Activated T-helper 1 cell treated with Interleukin-2 at 50 U/mL for 16 hours (primary cell): Measurements from ENCODE around the gene RASSF4.

Experiments
- DNase-seq: peaks from one replicate; pipeline ENCODE4 v3.0.0-alpha.2; 2020; ENCODE audit warnings: low read depth

RASSF4 gene

DNA sequence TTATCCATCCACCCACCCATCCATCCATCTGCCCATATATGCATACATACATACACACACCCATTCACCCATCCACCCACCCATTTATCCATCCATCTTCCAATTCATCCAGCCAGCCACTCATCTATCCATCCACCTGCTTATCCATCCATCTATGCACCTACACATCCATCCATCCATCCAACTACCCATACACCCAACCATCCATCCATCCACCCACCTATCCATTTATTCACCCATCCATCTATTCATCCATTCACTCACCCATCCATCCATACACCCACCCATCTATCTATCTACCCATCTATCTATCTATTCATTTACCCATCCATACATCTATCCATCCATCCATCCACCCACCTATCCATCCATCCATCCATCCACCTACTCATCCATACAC is 31.1 kb upstream of the RASSF4 start:
- no peak for DNase-seq

DNA sequence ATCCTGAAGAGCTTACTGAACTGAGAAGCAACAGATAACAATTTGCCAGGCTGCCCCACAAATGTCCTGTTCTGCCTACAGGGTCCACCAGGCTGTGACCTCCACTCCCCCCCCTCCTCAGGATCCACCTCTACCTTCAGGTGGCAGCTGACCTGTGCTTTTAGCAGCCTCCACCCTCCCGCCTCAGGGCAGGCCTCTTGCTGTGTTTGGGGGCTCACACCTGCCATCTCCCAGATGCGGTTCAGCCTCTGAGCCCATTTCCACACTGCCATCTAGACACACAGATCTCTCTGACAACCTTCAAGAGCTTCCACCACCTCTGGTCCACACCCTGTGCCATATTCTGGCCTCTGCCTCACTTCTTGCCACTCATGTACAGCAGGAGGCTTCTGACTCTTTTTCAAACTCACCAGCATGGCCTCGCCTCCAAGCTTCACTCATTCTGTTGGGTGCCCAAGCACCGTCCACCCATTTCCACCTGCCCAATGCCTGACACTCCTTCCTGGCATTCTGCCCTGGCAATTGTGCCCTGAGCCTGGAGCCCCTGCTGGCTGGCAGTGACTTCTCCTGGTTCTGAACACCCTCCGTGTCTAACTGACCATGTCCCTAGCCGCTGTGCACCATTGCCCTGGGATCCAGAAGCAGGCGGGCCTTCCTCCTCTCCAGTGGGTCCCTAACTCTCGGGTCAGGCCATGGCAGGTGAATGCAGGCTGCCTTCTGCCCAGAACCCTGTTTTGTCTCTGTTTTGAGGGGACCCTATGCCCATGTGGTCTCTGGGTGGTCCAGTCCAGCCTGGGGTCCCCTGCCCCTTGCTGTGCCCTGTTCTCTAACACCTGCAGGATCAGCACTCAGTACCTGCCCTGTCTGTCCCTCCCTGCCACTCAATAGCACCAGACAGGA is 30.0 kb upstream of the RASSF4 start:
- DNase-seq: no peak

DNA sequence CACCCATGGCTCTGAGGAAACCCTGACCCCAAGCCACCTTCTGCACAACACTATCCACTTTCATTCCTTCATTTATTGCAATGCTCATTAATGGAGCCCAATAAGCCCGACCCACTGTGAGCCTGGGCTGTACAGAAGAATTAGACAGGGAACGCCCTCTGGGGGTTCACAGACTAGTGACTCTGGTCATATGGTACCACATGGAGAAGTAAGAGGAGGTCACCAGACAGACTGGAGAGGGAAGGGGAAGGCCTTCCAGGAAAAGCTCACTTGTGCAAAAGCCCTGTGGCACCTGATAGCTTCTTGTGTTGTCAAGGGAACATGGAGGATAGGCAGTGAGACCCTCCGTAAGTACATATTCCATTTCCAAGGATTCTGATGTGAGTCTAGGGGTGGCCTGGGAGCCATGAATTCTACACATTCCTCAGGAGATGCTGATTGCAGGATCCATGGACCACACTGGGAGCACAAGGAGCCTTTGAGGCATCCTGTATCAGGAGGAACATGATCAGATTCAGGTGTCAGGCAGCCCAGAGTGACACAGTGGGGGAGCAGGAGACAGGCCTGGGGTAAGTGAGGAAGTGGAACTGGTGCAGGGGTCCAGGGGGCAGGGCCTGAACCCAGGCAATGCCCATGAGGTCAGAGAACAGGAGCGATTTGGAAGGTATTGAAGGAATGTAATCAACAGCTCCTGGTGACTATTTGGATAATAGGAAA is 28.5 kb upstream of the RASSF4 start:
- no peak for DNase-seq

DNA sequence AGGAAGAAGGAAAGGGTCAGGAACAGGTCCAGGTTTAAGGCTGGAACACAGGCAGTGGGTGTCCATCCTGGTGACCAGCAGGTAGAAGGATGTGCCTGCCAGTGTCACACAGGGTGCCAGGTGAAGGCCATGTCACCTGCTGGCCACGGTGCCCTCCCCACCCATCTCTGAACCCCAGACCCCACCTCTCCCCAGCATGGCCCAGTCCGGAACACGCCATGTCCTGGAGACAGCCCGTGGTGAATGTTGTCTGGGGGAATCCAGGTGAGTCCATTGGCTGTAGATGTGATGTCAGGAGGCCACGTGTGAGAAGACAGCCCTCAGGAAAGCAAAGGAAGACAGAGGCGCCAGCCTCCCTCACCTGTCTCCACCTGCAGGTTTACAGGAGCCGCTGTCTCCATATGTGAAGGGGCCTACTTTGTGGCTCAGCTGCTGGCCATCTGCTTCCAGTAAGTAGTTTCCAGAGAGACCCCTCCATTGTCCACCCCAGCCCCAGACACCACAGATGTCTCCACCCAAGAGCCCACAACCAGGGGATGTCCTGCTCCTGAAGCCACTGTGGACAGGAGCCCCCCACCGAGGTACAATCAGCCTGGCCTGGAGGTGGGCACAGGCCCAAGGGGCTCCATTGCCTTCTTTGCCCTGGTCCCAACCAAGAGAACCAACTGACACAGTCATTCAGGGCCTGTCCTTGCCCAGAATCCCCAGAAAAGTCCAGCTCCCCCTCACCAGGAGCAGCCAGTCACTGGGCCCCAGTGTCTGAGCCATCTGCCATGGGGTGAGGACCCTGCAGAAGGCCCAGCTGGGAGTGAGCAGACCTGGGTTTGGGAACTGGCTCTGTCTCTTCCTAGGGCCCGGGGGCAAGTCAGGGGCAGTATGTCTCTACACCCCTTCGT is 27.7 kb upstream of the RASSF4 start:
- DNase-seq: no peak

DNA sequence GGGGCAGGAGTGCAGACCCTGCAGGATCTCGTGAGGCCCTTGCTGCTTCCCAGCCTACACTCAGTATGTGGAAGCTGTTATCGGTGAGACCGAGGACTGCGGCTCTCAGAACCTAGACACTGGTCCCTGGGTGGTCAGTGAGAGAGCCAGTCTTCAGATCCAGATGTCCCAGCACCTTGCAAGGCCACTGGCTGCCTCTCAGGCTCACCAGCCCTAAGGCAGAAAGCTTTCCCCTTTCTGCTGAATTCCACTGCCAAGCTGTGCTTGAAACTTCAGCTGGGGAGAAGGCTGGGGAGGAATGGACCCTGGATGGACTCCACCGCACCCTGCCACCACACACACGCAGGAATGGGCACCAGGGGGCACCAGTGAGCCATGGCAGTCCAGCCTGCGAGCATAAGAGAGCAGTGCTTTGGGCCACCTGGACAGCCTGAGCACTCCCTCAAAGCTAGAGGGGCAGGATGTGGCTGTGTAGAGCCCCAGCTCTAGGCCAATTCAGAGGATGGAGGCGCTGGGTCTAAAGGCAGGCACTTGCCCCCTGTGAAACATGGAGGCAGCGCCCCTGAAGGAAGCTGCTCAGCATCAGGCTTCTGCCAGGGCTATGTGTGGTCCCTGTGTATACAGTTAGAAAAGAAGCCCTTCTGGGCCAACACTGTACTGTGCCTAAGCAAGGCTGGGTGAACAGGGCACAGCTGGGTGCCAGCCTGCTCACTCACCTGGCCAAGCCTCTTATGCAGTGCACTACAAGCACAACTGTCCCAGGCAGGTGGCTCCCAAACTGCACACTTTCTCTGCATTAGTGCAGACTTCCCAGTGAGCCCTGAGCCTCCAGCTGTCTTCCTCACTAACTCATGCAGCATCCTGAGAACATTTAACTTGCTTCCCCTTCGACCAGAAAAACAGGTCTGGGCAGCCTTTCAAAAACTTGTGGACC is 26.8 kb upstream of the RASSF4 start:
- DNase-seq: peak; percentile 64

DNA sequence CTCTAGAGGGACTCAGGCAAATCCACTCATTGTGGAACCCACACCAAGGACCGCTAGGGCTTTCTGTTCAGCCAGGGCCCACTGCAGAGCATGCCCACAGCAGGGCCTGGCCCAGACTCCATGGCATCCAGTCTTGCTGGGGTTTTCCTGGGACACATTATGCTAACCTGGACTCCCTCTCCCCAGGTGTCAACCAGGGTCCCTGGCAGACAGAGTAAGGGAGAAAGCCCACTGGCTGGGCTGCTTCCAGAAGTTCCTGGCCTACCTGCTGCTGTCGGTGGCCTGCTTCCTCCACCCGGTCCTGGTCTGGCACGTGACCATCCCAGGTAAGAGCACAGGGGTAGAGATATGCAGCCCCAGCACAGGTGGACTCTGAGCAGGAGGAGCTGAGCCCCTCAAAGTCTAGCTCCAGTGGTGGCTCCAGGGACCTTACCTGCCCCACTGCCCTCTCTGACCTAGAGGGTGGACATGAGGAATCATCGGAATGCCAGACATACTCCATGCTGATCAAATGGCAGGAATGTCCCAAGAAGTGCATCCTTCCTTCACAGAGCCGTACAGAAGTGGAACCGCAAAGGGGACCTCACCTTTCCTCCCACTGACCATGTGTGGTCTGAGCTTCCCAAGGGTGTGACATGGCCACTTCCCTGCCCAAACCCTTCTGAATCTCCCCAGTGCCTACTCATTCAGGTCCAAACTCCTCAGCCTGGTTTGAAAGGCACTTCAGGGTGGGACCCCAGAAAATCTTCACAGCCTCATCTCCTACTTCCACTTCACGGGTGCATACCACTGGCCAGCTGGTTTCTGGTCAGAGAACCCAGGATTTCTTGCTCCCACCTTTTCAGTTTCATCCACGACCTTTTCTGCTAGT is 25.9 kb upstream of the RASSF4 start:
- DNase-seq: no peak

DNA sequence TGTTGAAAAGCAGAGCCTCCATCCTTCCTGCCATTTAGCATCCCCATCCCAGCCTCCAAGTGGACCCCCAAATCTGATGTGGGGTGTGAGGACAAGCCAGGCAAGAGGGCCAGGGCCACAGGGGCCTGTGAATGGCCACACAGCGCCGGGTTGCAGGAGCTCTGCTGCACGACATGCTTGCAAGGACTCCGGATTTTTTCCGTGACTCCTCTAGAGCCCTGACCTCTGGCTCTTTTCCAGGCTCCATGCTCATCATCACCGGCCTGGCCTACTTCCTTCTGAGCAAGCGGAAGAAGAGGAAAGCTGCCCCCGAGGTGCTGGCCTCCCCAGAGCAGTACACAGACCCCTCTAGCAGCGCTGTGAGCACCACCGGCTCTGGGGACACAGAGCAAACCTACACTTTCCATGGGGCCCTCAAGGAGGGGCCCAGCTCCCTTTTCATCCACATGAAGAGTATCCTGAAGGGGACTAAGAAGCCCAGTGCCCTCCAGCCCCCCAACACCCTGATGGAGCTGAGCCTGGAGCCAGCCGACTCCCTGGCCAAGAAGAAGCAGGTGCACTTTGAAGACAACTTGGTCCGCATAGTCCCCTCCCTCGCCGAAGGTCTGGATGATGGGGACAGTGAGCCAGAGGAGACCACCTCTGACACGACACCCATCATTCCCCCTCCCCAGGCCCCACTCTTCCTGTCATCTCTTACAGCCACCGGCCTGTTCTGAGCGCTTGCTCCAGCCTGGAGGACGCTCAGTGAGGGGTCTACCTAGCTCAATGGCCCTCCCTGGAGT is 25.0 kb upstream of the RASSF4 start:
- no peak for DNase-seq

DNA sequence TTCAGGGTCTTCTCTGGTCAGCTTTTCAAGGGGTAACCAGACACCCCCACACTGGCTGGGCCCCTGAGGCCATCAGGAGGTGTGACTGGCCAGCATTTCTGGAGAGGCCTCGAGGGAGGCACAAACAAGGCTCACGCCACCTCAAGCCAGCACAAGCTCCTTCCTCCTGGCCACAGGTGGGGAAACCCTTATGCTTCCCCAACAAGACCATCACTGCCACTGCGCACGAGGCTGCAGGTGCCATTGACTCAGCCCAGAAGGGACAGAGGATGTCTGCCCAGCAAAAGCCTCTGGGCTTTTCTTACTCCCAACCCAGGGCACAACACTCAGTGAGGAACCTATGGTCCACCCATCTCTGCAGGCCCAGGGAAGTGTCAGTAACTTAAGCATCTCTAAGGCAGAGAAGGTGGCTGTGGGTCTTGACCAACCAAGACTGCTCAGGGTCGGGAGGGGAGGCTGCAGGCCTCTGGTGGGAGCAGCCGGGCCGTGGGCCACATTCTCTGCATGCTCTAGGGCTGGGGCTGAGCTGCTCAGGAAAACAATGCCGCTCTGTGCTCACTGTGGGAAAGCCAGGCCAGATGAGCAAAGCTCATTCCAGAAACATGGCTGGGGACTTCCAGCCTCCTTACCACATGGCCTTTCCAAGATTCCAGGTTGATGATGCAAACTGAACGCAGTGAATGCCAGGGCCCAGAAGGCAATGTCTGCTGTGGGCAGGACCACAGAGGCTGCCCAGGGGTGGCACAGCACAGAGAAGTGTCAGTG is 24.2 kb upstream of the RASSF4 start:
- no peak for DNase-seq

DNA sequence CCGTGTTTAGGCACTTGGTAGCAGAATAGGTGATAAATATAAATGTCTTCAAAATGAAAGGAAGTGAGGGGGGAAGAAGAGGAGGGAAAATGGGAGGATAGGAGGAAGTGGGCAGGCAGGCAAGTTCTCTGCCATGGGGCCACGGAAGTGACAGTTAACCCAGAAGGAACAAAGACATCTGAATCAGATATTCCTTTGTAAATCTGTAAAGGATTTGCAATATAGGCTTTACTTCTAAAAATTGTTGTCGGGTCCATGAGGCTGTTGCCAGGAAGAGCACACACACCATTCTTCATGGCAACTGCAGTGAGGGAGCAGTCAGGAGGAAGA is 23.7 kb upstream of the RASSF4 start:
- no peak for DNase-seq

DNA sequence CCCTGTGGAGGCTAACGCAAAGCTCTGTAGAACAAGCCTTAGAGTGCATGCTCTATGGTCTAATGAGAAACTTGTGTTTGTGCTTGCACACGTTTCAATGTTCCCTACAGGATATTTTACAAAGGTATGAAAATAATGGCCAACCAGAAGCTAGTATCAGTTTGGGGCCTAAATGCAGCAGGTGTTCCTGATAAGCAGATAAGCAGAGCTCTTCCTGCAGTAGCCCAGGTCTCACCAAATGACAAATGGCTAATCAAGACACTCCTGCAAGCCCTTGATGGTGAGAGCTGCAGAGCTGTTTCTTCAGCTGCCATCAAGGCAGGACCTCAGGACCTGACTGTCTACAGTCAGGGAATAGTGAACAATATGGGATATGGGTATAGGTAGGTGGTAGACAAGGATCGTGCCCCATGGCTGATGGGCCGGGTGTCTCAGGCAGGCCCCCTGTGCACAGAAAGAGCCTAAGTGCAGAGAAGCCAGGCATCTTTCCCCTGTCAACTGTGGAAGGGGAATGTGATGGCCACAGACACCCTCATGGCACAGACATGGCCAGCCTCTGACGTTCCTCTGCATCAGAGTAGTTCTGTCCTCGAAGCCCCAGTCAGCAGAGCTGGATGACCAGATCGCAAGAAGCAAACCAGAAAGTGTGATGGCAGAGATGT is 23.2 kb upstream of the RASSF4 start:
- DNase-seq: no peak

DNA sequence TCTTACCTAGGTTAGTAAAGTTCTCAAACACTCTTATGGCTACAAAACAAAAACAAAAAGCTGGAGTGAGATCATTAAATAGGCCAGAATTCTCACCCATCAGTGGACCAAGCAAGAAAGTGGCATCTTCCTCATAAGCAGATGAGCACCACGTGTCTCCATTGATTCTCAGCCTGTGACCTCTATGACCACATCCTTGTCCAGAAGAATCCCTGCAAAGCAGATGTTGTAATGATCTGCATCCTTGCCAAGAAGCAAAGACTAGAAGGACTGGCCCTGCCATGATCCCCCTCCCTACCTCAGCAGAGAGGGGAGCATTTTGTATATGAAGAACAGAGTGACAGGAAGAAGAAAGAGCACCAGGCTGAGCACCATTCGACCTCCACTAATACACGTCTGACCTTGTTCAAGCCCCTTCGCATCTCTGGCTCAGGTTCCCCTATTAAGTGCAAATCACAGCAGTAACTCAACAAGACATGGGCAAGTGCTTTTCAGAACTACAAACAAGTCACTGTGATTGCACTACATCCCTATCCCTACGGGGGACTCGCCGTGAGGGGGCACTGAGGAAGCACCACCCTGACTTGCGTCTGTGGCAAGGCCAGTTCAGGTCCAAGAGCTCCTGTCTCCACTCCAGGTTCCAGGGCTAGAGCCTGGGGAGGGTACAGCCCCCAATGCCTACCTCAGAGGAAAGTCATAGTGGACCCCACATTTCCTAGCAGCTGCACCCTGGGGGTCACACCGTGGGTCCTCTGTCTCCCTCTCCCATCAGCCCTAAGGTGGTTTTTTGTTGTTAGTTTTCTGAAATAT is 22.2 kb upstream of the RASSF4 start:
- DNase-seq: no peak

DNA sequence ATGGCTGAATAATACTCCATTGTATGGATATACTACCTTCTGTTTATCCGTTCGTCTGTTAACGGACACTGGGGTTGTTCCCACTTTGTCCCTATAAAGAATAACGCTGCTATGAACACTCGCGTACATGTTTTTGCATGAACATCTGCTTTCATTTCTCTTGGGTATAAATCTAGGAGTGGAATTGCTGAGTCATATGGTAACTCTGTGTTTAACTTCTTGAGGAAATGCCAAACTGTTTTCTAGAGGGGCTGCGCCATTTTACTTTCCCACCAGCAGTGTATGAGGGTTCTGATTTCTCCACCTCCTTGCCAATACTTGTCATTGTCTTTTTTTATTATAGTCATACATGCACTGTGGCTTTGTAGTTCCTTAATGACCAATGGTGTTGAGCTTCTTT is 20.6 kb upstream of the RASSF4 start:
- DNase-seq: no peak

DNA sequence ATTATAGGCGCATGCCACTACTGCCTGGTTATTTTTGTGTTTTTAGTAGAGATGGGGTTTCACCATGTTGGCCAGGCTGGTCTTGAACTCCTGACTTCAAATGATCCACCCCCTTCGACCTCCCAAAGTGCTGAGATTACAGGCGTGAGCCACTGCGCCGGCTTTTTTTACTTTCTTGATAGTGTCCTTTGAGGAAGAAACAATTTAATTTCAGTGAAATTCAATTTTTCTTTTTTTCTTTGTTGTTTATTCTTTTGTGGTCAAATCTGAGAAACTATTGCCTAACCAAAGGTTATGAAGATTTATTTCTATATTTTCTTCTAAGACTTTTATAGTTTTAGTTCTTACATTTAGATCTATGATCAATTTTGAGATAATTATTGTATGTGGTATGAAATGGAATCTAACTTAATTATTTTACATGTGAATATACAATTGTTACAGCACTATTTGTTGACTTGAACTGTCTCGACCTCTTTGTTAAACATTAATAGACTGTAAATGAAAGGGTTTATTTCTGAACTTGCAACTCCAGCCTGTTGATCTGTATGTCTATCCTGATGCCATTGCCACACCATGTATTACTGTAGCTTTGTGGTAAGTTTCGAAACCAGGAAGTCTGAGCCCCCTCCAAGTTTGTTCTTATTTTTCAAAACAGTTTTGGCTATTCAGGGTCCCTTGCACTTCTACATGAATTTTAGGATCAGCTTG is 19.8 kb upstream of the RASSF4 start:
- DNase-seq: no peak

DNA sequence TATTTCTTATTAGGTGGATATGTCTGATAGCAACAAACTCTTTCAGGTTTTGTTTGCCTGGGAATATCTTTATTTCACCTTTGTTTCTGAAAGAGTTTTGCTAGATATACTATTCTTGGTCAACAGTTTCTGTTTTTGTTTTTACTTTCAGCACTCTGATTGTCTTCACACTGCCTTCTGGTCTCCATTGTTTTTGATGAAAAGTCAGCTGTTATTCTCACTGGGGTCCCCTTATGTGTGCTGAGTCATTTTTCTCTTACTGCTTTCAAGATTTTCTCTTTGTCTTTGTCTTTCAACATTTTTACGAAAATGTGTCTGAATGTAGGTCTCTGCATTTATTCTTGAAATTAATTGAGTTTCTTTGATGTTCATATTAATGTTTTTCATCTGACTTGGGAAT is 15.2 kb upstream of the RASSF4 start:
- no peak for DNase-seq

DNA sequence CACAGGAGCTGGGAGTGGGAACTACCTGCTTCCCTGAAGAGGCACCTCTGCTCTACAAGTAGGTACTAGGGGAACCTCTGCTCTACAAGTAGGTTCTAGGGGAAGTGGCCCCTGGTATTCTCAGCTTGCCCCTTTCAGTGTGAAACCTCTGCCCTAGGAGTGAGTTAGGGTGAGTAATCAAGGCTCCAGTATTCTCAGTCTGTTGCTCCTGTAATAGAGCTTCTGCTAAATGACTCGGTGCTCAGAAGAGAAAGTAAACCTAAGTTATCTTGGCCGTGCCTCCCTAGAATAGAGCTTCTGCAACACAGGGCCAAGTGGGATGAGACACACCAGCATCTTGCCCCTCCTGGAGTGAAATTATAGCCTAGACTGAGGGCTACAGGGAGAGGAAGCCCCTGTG is 13.4 kb upstream of the RASSF4 start:
- no peak for DNase-seq

DNA sequence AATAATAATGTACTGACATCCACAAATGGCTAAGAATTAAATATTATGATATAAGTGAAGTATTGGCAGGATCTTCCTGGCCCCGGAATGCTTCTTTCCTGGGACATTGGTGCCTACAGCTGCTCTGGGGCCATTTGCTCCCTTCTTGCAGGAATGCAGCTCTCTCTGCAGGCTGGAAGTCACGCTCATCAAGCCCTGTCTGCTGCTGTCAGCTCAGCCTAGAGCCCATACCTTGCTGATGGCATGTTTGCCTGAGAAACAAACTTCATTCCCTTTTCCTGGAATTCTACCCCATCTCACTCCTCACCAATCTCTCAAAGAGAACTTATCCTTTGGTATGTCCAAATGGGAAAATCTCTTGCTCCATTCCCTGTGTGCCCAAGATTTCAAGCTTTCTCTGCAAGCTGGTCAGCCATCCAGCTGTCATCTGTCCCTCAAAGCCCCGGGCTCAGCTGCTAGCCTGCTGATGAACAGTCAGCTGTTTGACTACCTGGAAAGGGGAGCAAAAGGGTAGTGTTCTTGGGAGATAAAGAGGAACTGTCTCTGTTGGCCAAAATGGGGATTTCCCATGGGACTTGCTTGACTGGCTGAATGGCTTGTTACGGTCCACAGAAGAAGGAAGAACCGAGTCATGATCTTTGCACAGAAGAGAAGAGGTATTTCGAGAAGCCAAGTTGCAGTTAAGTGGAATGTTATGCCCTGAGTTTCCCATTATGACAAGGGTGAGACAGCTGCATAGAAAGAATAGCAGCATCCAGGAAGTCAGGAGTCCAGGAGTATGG is 12.0 kb upstream of the RASSF4 start:
- DNase-seq: no peak
